Activated gamma-delta T cell treated with anti-CD3 and anti-CD28 coated beads, Interleukin-2, amount 50 U/mL, for 16 hours (primary cell): Measurements from ENCODE around the gene REXO4.

Experiments
- DNase-seq: peaks from one replicate; pipeline ENCODE4 v3.0.0-alpha.2; 2020; ENCODE audit warnings: low read depth

Gene REXO4

DNA sequence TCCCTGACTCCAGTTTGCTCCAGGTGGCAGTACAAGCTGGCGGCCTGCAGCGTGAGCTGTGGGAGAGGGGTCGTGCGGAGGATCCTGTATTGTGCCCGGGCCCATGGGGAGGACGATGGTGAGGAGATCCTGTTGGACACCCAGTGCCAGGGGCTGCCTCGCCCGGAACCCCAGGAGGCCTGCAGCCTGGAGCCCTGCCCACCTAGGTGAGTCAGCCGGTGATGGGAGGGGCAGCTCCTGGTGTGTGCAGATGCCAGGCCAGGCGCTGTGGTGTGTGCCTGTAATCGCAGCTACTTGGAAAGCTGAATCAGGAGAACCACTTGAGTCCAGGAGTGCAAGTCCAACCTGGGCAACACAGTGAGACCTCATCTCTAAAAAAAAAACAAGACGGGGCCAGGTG lies 31.9 kb upstream of the REXO4 start:
- DNase-seq, result no peak

DNA sequence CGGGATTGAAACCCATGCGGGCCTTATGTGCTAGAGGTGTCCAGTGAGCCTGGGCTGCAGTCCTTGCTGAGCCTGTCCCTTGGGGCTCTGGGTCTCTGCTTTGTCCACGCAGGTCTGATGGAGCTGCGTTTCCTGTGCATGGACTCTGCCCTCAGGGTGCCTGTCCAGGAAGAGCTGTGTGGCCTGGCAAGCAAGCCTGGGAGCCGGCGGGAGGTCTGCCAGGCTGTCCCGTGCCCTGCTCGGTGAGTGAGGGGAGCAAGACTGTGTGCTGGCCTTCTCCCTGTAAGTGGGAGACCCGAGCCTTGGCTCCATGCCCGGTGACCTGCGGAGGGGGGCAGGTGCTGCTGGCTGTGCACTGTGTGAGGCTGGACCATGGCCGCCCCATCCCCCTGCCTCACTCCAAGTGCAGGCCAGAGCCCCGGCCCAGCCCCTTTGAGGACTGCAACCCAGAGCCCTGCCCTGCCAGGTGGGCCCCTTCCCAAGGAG lies 30.7 kb upstream of the REXO4 start:
- no peak for DNase-seq

DNA sequence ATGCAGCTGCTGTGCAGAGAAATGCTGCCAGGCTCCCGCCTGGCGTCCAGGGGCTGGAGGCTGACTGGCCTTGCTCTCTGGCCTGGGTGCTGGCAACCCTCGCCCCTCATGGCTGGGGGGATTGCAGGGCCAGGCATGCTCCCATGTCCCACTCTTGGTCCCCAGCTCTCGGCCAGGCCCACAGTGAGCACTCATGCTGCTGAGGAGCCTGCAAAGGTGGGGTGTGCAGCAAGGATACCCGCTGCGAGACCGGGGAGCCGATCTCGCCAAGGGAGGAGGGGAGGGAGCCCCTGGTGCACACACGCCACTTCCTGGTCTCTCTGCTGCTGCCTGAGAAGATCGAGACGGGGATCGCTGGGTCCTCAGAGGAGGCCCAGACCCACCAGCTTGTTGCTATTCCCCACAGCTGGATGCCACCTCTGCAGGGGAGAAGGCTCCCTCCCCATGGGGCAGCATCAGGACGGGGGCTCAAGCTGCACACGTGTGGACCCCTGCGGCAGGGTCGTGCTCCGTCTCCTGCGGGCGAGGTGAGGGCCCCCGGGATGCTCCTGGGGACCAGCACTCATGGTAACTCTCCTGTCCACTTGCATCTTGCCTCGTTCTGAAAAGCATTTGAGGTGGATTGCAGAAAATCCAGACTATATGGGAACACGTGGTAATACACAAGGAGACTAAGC lies 27.6 kb upstream of the REXO4 start:
- DNase-seq, result no peak

DNA sequence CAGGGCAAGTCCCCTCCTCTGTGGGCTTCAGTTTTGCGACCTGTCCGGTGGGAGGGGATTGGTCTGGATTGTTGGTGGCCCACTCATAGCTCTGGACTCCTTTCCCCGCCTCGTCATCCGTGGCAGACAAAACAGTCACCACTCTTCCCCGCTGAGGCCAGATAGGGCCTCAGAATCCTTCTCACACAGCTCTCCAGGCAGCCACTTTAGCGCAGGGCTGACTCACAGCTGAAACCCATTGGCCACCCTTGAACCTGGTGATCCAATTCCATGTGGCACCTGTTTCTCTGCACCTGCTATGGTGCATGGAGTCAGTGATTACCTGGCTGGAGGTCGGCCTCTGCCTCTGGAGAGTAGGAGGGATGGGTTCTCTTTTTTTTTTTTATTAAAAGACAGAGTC lies 26.2 kb upstream of the REXO4 start:
- DNase-seq, result no peak

DNA sequence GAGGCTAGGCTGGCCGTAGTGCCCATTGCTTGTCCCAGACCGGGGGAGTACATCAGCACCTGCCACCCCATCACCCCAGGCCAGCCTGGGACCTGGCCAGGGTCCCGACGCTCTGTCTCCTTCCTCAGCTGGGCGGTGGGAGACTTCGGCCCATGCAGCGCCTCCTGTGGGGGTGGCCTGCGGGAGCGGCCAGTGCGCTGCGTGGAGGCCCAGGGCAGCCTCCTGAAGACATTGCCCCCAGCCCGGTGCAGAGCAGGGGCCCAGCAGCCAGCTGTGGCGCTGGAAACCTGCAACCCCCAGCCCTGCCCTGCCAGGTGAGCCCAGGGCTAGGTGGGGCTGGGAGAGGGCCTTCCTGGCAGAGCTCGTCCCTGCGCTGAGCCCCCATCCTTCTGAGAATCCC lies 25.4 kb upstream of the REXO4 start:
- no peak for DNase-seq

DNA sequence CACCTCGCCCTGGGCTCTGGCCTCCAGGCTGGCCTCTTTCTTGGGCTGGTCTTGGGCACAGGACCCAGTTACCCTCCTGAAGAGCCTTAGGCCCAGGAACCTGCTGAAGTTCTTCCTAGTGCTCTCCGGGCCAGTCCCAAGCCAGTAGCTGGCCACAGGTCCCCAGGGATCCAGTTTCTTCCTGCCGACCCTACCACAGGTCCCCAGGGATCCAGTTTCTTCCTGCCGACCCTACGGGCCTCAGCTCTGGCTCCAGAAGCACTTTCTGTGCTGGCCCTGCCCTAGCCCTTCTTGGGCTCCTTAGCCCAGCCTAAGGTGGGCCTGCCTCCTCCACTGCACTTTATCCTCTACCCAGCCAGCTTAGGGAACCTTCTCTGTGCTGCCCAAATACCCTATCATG lies 23.8 kb upstream of the REXO4 start:
- no peak for DNase-seq

DNA sequence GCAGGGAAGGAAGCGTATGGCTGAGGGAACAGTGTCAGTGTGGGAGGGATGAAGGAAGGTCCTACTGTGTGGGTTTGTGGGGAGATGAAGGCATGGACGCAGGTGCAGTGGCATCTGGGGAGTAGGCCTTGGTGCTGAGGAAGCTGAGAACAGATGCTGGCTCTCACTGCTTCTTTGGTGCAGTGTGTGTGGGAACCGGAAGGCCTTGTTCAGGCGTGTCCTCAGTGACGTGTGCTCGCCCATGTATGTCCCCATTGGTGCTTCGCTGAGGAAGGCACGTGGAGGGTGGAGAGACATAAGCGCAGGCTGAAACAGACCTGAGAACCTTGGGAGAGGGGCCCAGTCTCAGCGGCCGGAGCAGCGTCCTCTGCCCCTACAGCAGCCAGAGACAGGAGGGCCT lies 23.1 kb upstream of the REXO4 start:
- no peak for DNase-seq

DNA sequence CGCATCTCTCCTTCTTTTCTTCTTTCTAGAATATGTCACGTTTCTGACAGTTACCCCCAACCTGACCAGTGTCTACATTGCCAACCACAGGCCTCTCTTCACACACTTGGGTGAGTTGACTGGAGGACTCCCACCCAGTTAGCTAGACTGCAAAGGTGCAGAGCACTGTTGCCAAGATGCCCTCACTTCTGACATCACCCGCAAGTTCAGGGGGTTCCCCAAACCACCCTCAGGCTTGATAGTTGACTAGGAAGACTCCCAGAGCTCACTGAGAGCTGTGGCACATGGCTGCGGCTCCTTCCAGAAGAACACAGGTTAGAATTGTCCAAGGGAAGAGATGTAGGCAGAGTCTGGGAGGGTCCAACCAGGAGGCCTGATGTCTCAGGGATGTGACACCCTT lies 21.5 kb upstream of the REXO4 start:
- no peak for DNase-seq

DNA sequence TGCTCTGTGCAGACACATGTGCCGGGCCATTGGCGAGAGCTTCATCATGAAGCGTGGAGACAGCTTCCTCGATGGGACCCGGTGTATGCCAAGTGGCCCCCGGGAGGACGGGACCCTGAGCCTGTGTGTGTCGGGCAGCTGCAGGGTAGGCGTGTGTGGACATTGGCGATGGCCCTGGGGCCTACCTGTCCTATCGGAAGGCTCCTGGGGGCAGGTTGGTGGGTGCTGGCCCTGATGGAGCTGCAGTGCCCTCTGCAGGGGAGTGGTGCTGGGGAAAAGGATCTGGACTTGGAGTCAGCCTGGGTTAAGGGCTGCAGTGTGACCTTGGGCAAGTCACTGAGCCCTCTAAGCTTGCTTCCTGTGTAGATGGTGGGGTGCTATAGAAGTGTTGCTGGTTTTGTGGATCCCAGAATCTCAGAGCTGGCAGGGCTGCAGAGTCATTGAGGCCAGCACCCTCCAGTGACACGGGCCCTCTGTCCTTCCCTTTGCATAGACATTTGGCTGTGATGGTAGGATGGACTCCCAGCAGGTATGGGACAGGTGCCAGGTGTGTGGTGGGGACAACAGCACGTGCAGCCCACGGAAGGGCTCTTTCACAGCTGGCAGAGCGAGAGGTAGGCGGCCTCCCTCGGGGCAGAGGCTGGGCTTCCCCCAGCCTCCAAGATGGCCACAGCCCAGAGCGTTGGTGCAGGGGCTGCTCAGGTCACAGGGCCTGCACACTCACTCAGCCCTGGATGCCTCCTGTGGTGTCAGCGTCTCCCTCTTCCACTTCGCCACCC lies 20.1 kb upstream of the REXO4 start:
- no peak for DNase-seq

DNA sequence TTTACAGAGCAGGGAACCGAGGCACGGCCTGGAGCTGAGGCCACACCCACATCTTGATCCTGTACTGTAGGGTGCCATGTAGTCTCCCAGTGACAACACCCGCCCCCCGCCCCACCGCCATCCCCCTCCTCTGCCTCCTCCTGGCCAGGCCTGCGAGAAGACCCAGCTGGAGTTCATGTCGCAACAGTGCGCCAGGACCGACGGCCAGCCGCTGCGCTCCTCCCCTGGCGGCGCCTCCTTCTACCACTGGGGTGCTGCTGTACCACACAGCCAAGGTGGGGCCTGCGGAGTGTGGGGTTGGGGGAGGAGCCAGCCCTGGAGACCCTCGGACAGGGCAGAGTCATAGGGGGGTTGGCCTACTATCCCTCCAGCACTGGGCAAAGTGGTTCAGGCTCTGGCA lies 18.9 kb upstream of the REXO4 start:
- no peak for DNase-seq

DNA sequence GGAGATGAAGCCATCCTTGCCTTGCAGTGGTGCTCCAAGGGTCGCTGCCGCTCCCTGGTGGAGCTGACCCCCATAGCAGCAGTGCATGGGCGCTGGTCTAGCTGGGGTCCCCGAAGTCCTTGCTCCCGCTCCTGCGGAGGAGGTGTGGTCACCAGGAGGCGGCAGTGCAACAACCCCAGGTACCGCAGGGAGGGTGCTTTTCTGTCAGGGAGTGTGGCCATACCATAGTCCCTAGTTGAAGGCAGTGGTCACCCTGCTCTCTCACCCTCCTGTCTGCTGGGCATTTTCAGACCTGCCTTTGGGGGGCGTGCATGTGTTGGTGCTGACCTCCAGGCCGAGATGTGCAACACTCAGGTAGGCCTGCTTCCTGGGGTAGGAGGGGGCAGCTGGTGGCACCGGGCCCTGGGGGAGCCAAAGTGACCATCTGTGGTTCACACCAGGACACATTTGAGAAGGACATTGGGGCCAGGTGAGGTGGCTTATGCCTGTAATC lies 15.6 kb upstream of the REXO4 start:
- no peak for DNase-seq

DNA sequence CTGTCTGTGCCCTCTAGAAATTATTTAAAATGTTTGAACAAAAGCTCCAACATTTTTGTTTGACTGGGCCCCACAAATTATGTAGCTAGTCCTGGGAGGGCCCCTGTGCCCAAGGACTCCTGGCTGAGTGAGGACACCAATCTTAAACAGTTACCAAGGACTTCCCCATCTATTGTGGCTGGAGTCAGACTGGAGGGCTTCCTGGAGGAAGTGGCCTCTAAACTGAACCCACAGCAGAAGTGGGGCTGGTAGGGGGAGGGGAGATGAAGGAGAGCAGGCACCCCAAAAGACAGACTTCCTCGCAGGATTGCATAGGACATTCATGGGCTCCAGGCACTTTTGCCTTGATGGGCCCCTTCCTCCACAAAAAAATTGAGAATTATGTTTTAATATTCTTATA lies 12.4 kb upstream of the REXO4 start:
- no peak for DNase-seq

DNA sequence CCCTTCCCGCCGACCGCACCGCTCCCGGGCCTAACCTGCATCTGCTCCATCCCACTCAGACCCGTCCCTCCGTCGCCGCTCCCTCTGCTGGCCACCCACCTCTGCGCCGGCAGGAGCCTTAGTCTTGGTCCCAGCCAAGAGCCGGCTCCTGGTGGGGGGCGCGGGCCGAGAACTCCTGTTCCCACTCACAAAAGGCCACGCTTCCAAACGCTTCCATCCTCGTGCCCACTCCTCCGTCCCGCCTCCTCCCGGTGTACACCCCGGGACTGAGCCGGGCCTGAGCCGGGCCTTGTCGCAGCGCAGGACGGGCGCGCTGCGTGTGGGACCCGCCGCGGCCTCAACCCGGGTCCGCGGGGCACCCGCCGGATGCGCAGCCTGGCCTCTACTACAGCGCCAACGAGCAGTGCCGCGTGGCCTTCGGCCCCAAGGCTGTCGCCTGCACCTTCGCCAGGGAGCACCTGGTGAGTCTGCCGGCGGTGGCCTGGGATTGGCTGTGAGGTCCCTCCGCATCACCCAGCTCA lies 11.9 kb upstream of the REXO4 start:
- DNase-seq, result no peak

DNA sequence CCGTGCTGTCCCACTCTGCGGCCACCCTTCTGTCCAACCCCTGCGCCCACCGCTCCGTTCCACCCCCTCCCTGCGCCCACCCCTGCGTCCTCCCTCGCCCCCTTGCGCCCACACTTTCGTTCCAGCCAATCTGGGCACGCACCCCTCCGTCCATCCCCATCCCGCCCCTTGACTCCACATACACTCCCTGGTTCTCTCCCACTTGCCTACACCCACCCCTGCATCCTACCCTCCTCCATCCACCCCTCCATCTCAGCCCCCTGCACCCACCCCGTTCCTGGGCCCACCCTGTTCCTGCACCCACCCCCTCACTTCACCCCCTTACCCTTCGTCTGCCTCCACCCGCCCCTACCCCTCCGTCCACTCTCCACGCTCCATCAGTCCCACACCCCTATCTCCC lies 11.4 kb upstream of the REXO4 start:
- no peak for DNase-seq

DNA sequence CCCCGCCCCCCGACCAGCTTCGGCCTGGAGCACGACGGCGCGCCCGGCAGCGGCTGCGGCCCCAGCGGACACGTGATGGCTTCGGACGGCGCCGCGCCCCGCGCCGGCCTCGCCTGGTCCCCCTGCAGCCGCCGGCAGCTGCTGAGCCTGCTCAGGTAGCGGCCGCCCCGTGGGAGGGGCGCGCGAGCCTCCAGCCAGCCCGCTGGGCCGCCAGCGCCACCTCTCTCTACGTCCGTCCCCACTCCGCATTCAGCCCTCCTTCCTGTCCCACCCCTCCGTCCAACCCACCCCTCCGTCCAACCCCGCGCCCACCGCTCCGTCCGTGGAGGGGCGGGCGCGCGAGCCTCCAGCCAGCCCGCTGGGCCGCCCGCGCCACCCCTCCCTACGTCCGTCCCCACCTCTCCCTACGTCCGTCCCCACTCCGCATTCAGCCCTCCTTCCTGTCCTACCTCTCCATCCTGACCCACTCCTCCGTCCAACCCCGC lies 10.8 kb upstream of the REXO4 start:
- DNase-seq, result no peak

DNA sequence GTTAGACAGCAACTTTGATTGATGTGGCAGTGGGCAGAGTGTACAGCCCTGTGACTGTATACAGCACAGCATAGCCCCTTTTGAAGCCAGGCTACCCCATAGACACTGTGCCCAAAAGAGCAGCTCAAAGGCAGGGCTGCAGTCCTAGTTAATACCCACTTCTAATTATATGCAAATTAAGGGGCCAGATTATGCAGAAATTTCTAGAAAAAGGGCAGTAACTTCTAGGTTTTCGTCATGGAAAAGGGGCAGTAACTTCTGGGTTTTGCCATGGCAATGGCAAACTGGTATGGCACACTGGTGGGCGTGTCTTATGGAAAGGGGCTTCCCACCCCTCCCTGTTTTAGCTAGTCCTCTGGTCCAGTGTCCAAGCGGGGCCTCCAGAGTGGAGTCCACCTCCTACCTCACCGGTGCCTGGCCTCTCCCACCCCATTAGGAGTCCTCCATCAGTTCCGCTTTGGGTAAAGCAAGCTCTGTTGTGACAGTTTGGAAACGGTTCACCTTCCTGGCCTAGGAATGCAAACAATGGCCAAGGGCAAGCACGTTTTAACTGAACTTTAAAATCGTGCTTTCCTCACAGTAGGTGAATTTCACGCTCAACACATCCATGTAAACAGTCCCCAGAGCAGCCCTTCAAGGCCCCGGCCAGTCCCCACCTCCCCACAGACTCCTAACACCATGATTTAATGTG lies 10.0 kb upstream of the REXO4 start:
- DNase-seq, result no peak

DNA sequence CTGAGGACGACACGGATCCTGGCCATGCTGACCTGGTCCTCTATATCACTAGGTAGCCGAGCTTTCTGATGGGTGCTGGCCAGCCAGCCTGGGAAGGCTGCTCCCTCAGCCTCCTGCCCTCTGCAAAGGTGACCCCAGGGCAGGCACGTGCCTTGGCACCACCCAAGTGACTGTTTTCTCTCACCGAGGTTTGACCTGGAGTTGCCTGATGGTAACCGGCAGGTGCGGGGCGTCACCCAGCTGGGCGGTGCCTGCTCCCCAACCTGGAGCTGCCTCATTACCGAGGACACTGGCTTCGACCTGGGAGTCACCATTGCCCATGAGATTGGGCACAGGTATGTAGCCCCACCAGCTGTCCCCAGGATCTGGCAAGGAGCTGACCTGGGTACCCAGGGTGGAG lies 8.2 kb upstream of the REXO4 start:
- no peak for DNase-seq

DNA sequence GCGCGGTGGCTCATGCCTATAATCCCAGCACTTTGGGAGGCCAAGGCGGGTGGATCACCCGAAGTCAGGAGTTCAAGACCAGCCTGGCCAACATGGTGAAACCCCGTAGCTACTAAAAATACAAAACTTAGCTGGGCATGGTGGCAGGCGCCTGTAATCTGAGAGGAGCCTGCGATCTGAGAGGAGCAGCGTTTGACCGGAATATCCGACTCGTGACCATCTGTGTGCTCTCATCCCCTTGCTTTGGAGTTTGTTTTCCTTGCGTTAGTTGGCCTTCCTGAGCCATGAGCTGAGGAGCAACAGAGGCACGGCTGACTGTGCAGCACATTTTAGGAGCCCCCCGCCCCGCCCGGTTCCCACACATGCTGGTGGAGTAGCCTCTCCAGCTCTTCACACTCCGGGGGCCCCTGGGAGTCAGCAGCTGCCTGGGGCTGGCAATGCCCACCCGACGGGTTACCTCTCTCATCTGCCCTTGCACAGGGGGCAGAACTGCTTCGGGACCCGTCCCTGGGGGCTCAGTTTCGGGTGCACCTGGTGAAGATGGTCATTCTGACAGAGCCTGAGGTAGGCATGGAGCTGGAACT lies 7.3 kb upstream of the REXO4 start:
- no peak for DNase-seq

DNA sequence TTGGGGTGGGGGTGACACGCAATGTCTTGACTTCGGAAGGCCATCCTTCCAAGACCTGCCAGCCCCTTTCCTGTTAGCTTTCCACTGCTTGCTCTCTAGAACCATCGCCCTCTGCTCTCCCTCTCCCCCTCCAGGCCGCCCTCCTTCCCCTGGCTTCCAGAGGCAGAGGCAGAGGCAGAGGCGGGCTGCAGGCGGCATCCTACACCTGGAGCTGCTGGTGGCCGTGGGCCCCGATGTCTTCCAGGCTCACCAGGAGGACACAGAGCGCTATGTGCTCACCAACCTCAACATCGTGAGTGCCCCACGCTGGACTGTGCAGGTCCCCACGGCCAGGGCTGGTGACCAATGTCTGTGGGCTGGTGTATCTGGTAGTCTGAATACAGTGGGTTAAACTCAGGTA lies 6.4 kb upstream of the REXO4 start:
- no peak for DNase-seq

DNA sequence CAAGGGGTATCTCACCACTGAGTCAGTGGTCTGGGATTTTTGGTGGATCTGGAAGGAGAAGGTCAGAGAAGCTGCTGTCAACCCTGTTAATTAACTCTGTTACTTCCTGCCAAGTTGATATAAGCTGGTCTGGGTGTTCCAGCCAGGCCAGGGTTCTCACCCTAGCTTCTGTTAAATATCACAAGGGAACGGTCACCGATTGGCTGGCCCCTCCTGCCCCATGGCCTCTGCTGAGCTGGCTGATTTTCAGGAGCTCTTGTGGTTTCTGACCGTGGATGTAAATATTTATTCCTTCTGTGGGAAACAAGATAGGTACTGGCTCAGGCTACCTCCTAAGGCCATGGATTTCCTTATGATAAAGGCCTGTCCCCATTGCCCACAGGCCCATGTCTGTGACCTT lies 5.4 kb upstream of the REXO4 start:
- DNase-seq, result no peak

DNA sequence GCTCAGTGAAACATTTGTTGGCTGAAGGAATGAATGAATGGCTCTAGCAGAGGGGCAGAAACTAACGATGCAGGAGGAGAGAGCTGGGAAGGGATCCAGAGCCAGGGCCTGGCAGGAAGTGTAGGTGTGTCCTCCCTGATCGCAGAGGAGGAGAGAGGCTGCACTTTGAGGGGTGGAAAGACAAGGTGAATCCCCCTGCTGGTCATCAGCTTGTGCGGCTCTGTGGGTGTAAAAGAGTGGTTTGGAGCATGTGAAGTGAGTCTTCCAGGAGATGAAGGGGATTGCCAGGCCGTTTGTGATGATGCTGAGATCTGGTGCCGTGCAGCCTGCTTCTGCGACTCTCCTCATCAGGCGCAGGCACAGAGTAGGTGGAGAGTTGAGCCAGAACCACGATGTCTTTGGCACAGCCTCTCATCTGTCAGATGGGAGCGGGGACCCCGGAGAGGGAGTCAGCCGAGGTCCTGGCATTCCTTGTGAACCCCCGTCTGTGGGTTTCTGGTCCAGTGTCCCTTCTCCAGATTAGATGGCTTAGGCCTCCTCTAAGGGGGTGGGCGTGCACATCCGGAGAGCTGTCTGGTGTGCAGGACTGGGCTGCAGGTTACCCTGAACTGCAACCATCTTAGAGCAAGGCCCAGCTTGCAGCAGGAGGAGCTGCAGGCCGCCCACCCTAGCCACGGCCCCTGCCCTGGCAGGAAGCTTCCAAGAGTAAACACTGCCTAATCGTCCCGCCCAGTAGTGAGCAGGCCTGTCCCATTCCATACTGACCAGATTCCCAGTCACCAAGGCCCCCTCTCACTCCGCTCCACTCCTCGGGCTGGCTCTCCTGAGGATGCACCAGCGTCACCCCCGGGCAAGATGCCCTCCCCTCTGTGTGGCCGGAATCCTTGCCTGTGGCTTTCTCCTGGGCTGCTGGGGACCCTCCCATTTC lies 4.1 kb upstream of the REXO4 start, which contains the start of gene ADAMTS13:
Gene ADAMTS13 (plus strand): TSS at position 753 of the 928 bp plus-strand sequence. CDS start 77 bp downstream, at position 830.
- no peak for DNase-seq
